ENCODE data around the gene FHL3. TPM values are rescaled to one million over a fixed set of nuclear protein-coding genes. Genes with fewer than 3 reads are reported as not detected.

Gene FHL3
- polyA plus RNA-seq, 1 of the 3 experiments (the other 2 are of a cell fraction): 6.8 TPM

- no peak for TF ChIP-seq IRF3 (IDR thresholded peaks at IDR 0.05; ENCODE audit: low read depth, low read length)
- no peak for TF ChIP-seq RCOR1 (IDR thresholded peaks at IDR 0.05; ENCODE audit: low read length)
- no peak for TF ChIP-seq FOXM1 (IDR thresholded peaks at IDR 0.05; ENCODE audit: low read depth)
- no peak for TF ChIP-seq SIN3A (IDR thresholded peaks at IDR 0.05; ENCODE audit: borderline replicate concordance, low read depth, low read length)
- no peak for TF ChIP-seq EZH2phosphoT487 (IDR thresholded peaks at IDR 0.05; ENCODE audit: borderline replicate concordance, low read depth)
- TF ChIP-seq USF1 (IDR thresholded peaks at IDR 0.05; ENCODE audit: borderline replicate concordance, low read depth): no peak
- no peak for TF ChIP-seq ZBTB33 (IDR thresholded peaks at IDR 0.05; ENCODE audit: borderline replicate concordance, low read depth)
- TF ChIP-seq FOSL2 (IDR thresholded peaks at IDR 0.05; ENCODE audit: borderline replicate concordance, low read depth): no peak
- peaks cover 50% of the 10 kb centered on the region for H3K79me2 ChIP-seq (ENCODE audit: insufficient read depth)
- H3K4me2 ChIP-seq: peak overlapping the region; percentile 70
- H4K20me1 ChIP-seq (ENCODE audit: insufficient read depth): no peaks in the 10 kb centered on the region
- H3K9me2 ChIP-seq: no peaks in the 10 kb centered on the region
- H3K4me1 ChIP-seq (ENCODE audit: control insufficient read depth in 1 of 2, insufficient read depth in 2 of 2, low read depth in 1 of 2, low read length in 1 of 2): peaks cover 45 to 46% of the 10 kb centered on the region in 2 experiments
- H3K36me3 ChIP-seq (replicated peaks in 1 of 2; ENCODE audit: control insufficient read depth in 1 of 2, insufficient read depth in 2 of 2, low read length in 1 of 2): peaks cover 0 to 18% of the 10 kb centered on the region in 2 experiments
- H3K9ac ChIP-seq: peak overlapping the region; percentile 62; the same call in 1 of the 2 replicates
- WGBS (ENCODE audit: low lambda C conversion rate): 85% methylated on average over 15 of the region's 16 CpGs
- no peak overlapping the region; a peak in 1 of 4 replicates for H3K4me3 ChIP-seq (ENCODE audit: low read depth in 2 of 2, low read length in 1 of 2)
- ChIA-PET POLR2A (interaction anchor here (1.2 kb wide), 1 partner anchor 9 kb away, joined by 3 read pairs; the partner anchor contains the start of gene SF3A3), CTCF (interaction anchor here (1.5 to 5.2 kb wide), 2 partner anchors 9 to 20 kb away, joined by 4 to 37 read pairs; partner anchors contain the start of gene SF3A3)
- no peak for DNase-seq
- peaks cover 27% of the 10 kb centered on the region for H3F3A ChIP-seq (replicated peaks; ENCODE audit: insufficient read depth)
- no peaks in the 10 kb centered on the region for H3K27me3 ChIP-seq (ENCODE audit: insufficient read depth)
- H3K27ac ChIP-seq (ENCODE audit: low read depth in 2 of 2, low read length in 1 of 2): peak overlapping the region; percentile 88 to 92
- no peaks in the 10 kb centered on the region for H3K9me3 ChIP-seq
- H2AFZ ChIP-seq (ENCODE audit: low read depth): peak overlapping the region; percentile 12; the same call in 1 of the 2 replicates
Measured at GRCh38 chr1:37998913-37999429, 6.3 kb downstream of the FHL3 start.

GRCh38 chr1:37998089-37998808, 7.1 kb downstream of the FHL3 start:
- ChIA-PET POLR2A (no interaction called here), CTCF (interaction anchor here (1.5 kb wide), 1 partner anchor 21 kb away, joined by 4 read pairs; no protein-coding TSS in a partner anchor)
- Histone ChIP-seq H3K9ac (no peak overlapping the region), H4K20me1 (ENCODE audit: insufficient read depth) (no peaks in the 10 kb centered on the region), H3F3A (replicated peaks; ENCODE audit: insufficient read depth) (peaks cover 27% of the 10 kb centered on the region), H3K36me3 (replicated peaks in 1 of 2; ENCODE audit: control insufficient read depth in 1 of 2, insufficient read depth in 2 of 2, low read length in 1 of 2) (peaks cover 0 to 18% of the 10 kb centered on the region in 2 experiments), H3K4me1 (ENCODE audit: control insufficient read depth in 1 of 2, insufficient read depth in 2 of 2, low read depth in 1 of 2, low read length in 1 of 2) (peaks cover 39% of the 10 kb centered on the region in 2 experiments), H2AFZ (ENCODE audit: low read depth) (no peak overlapping the region), H3K9me2 (no peaks in the 10 kb centered on the region), H3K27me3 (ENCODE audit: insufficient read depth) (no peaks in the 10 kb centered on the region), H3K9me3 (no peaks in the 10 kb centered on the region), H3K79me2 (ENCODE audit: insufficient read depth) (peaks cover 43% of the 10 kb centered on the region), H3K4me2 (no peak overlapping the region), H3K27ac (ENCODE audit: low read depth in 2 of 2, low read length in 1 of 2) (peak overlapping the region in 1 of 2 experiments; percentile 88; a peak in 1 of 4 replicates), H3K4me3 (ENCODE audit: low read depth in 2 of 2, low read length in 1 of 2) (no peak overlapping the region)
- WGBS (ENCODE audit: low lambda C conversion rate): 84% methylated on average over 8 of the region's 9 CpGs
- TF ChIP-seq ZBTB33 (IDR thresholded peaks at IDR 0.05; ENCODE audit: borderline replicate concordance, low read depth) (no peak), GATA2 (CRISPR knock-in tag; IDR thresholded peaks at IDR 0.05) (no peak), FOXM1 (IDR thresholded peaks at IDR 0.05; ENCODE audit: low read depth) (no peak)
- DNase-seq: no peak
